Measurements from ENCODE around the gene SPINT3. TPM values are rescaled to one million over a fixed set of nuclear protein-coding genes. Genes with fewer than 3 reads are reported as not detected.

The SPINT3 gene
- total and polyA plus RNA-seq, 2 of the 8 experiments (the other 6 are each of a cell fraction or from before 2014, with no cell fraction given) = not detected

DNA sequence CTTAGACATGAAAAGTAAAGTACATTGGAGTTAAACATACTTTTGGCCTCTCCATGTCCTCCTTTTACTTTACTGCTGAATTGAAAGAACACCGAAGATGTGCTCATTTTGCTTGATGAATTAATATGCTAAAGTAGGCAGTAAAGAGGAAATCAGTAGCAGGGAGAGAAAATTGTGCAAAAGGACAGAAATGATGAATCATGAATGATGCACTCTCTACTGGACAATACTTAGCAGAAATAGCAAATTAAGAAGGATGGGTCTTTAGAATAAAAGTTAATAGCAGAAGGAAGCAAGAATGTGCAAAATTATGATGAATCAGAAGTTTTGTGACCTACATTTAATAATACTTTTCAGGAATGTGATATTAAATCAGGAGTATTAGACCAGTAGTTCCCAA, 8.4 kb upstream of the SPINT3 start (continued):
- TF ChIP-seq POLR2AphosphoS5 (IDR thresholded peaks at IDR 0.05; ENCODE audit: low read depth, low read length) (no peak), RBBP5 (IDR thresholded peaks at IDR 0.05; ENCODE audit: borderline replicate concordance, low read depth, low read length) (no peak), SIN3A (conservative IDR thresholded peaks at IDR 0.05 in 1 of 2, IDR thresholded peaks at IDR 0.05 in 1 of 2; ENCODE audit: low read depth in 1 of 2, low read length in 2 of 2) (no peak), SAP30 (IDR thresholded peaks at IDR 0.05; ENCODE audit: insufficient read depth, insufficient replicate concordance, low read length) (no peak), SP1 (IDR thresholded peaks at IDR 0.05; ENCODE audit: low read depth, low read length) (no peak)
